GM19025 (cell line): ENCODE results near the gene PIGK.
"Not testable (repeated sequence)": the region's sequence is repeated elsewhere in the genome, so short reads cannot be mapped to it uniquely, and the experiment has no call there.

ENCODE experiments used
- ATAC-seq: cut with Tn5 transposase; IDR thresholded peaks from one replicate; pipeline ENCODE4 v1.9.1; 2021; ENCODE audit warnings: mild to moderate bottlenecking, low read depth, moderate library complexity; ENCODE audit not compliant: unreplicated experiment

PIGK gene

GRCh38 chr1:77200293-77200692 is 18.9 kb downstream of the PIGK start:
- ATAC-seq = no peak

GRCh38 chr1:77197351-77197750 is 21.9 kb downstream of the PIGK start:
- no peak for ATAC-seq

GRCh38 chr1:77193951-77194350 is 25.3 kb downstream of the PIGK start:
- ATAC-seq = no peak

GRCh38 chr1:77188770-77189169 is 30.5 kb downstream of the PIGK start:
- no peak for ATAC-seq

- ATAC-seq = not testable (repeated sequence)
These were observed 32.3 kb downstream of the PIGK start for GRCh38 chr1:77186907-77187306.

GRCh38 chr1:77182083-77182482 is 37.1 kb downstream of the PIGK start:
- ATAC-seq = no peak

- no peak for ATAC-seq
These were observed 39.6 kb downstream of the PIGK start for GRCh38 chr1:77179632-77180031.

- ATAC-seq = no peak
These were observed 43.9 kb downstream of the PIGK start for GRCh38 chr1:77175230-77175844.

GRCh38 chr1:77170687-77171086 is 48.5 kb downstream of the PIGK start:
- no peak for ATAC-seq

GRCh38 chr1:77168358-77168757 is 50.9 kb downstream of the PIGK start:
- no peak for ATAC-seq

- ATAC-seq = no peak
These were observed 54.7 kb downstream of the PIGK start for GRCh38 chr1:77164434-77164944.

GRCh38 chr1:77159706-77160105 is 59.5 kb downstream of the PIGK start:
- ATAC-seq = not testable (repeated sequence)

- ATAC-seq = no peak
These were observed 63.0 kb downstream of the PIGK start for GRCh38 chr1:77156214-77156613.

GRCh38 chr1:77146270-77146669 is 73.0 kb downstream of the PIGK start:
- ATAC-seq = no peak

GRCh38 chr1:77143529-77144121 is 75.6 kb downstream of the PIGK start:
- ATAC-seq = no peak

- no peak for ATAC-seq
These were observed 79.8 kb downstream of the PIGK start for GRCh38 chr1:77139389-77139788.

- ATAC-seq = no peak
These were observed 84.9 kb downstream of the PIGK start for GRCh38 chr1:77134359-77134758.

GRCh38 chr1:77133731-77134358 is 85.4 kb downstream of the PIGK start:
- ATAC-seq = no peak

GRCh38 chr1:77126307-77126706 is 92.9 kb downstream of the PIGK start:
- peak; percentile 66 for ATAC-seq

- ATAC-seq = no peak
These were observed 97.7 kb downstream of the PIGK start for GRCh38 chr1:77121503-77121902.

GRCh38 chr1:77120950-77121349 is 98.3 kb downstream of the PIGK start:
- ATAC-seq = no peak

GRCh38 chr1:77118712-77119111 is 100.5 kb downstream of the PIGK start:
- no peak for ATAC-seq
